SK-N-MC (cell line): ENCODE results near the gene COL13A1.

Experiments
- EZH2 ChIP-seq: fragments of 200-600 bp; sonication (generic); IDR thresholded peaks from one replicate; pipeline ENCODE4 v1.6.1; 2017; ENCODE audit warnings: antibody characterized with exemption
- FOXP2 ChIP-seq: optimal IDR thresholded peaks from 2 replicates; pipeline ENCODE3; 2011; ENCODE audit warnings: mild to moderate bottlenecking, moderate library complexity; ENCODE audit not compliant: insufficient read depth; ENCODE audit errors: extremely low read length, control extremely low read depth
- POLR2AphosphoS5 ChIP-seq: IDR thresholded peaks from 2 replicates; pipeline ENCODE4 v1.6.1; 2012; ENCODE audit warnings: mild to moderate bottlenecking, low read depth, low read length, borderline replicate concordance

GRCh38 chr10:69897432-69897831 lies 95.7 kb downstream of the COL13A1 start:
- TF ChIP-seq POLR2AphosphoS5 (no peak), EZH2 (no peak), FOXP2 (no peak)
